Omental fat pad (tissue), 4 donors: ENCODE results near the gene CMIP. TPM values are rescaled to one million over a fixed set of nuclear protein-coding genes. Genes with fewer than 3 reads are reported as not detected.

ENCODE experiments used
- ATAC-seq: fragments of 150-250 bp; one replicate; pipeline ENCODE4 v1.9.1; 2016; ENCODE audit warnings: mild to moderate bottlenecking, moderate library complexity; ENCODE audit not compliant: low FRiP score
- DNase-seq: peaks from one replicate; pipeline ENCODE4 v3.0.0-alpha.2; 2019; ENCODE audit warnings: low spot score
- CTCF ChIP-seq, 3 donors: fragments of 450-650 bp; IDR thresholded peaks; one replicate each; pipeline ENCODE4 v1.5.1; 2016 to 2017; ENCODE audit warnings: antibody characterized with exemption in 3 of 3, mild to moderate bottlenecking in 3 of 3, moderate library complexity in 2 of 3
- total RNA-seq, 4 donors: library from RNA; depleted of rRNA; stranded (reverse); fragments of >200 nt; gene quantifications; one replicate each; pipeline ENCODE4 v1.1.0, GENCODE V29; 2016

CMIP gene
- total RNA-seq, 4 donors from 2014 or later, result 15.8 to 52.8 (median 32.0) TPM

GRCh38 chr16:81617021-81617346 lies 172.4 kb downstream of the CMIP start:
- no peak for TF ChIP-seq CTCF (IDR thresholded peaks at IDR 0.05)
- ATAC-seq, result no peak
- DNase-seq, result no peak

- DNase-seq (no peak), ATAC-seq (no peak)
- no peak for TF ChIP-seq CTCF (IDR thresholded peaks at IDR 0.05)
Observed at GRCh38 chr16:81618187-81618586, 173.6 kb downstream of the CMIP start.

DNA sequence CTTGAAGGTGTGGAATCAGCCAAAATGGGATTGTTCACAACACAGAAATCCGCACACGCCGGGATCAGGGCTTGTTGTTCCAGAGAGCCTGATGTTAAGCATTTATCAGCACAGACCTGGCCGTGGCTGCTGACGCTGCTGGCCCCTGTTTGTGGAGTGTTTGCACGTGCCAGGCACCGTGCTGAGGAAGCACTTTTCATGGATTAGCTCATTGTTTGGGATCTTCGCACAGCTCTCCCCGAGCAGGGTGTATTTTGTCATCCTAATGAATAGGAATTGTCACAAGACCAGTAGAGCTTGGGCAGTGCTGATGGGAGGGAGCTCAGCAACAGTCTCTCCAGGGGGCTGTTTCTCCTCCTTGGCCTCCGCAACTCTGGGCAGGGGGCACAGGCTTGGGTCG lies 174.1 kb downstream of the CMIP start:
- no peak for ATAC-seq
- no peak for DNase-seq

GRCh38 chr16:81620029-81620428 lies 175.4 kb downstream of the CMIP start:
- DNase-seq, result no peak
- ATAC-seq, result no peak
- TF ChIP-seq CTCF (IDR thresholded peaks at IDR 0.05), result no peak

More for the DNA sequence above, 174.1 kb downstream of the CMIP start:
- TF ChIP-seq CTCF (IDR thresholded peaks at IDR 0.05), result no peak

- TF ChIP-seq CTCF (IDR thresholded peaks at IDR 0.05), result no peak
- no peak for ATAC-seq
- DNase-seq, result no peak
Observed at GRCh38 chr16:81620796-81621195, 176.2 kb downstream of the CMIP start.

GRCh38 chr16:81621496-81621895 lies 176.9 kb downstream of the CMIP start:
- DNase-seq (no peak), ATAC-seq (no peak)
- no peak for TF ChIP-seq CTCF (IDR thresholded peaks at IDR 0.05)

DNA sequence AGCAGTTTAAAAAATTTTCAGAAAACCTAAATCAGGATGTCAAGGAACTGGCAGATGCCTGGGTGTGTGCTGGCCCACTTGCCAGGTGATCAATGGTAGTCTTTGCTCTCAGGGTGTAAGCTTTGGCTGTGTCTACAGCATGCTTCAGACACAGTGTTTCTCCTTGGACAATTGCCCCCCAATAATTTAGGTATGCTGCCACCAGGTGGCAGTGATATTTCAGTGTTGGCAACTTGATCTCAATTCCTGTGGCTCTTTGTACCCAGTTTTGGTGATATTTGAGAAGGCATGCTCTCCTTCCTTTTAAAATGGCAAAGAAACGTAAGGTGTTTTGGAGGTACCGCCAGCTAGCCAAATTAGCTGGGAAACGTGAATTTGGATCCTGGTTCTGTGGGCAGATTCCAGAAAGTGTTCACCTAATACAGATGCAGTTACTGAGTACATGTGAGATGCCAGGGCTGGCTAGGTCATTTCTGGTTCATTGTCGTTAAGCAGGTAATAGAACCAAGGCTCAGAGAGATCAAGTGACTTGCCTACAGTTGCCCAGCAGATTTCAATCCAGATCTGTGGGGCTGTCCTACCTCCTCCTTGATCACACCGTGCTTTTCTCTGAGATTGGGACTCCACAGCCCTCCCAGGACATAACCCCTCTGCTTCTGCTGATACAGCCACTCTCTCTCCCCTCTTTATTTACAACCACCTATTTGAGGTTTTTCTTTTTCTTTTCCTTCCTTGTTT lies 178.9 kb downstream of the CMIP start:
- ATAC-seq, result no peak
- peak in 1 of 3 donors; percentile 24 for TF ChIP-seq CTCF (IDR thresholded peaks at IDR 0.05)
- no peak for DNase-seq
